C4-2B (cell line): Measurements from ENCODE around the gene ATP5PO.

ENCODE experiments used
- H3K27ac ChIP-seq: fragments of 450-650 bp; 2 replicates; pipeline ENCODE4 v1.5.1; 2017
- ZFX ChIP-seq: fragments of 450-650 bp; IDR thresholded peaks from 2 replicates; pipeline ENCODE4 v1.6.1; 2017
- TF ChIP-seq, protein P1 (sequence below): fragments of 450-650 bp; conservative IDR thresholded peaks from 2 replicates; pipeline ENCODE4 v1.5.1; 2017; ENCODE audit warnings: mild to moderate bottlenecking

ATP5PO gene

DNA sequence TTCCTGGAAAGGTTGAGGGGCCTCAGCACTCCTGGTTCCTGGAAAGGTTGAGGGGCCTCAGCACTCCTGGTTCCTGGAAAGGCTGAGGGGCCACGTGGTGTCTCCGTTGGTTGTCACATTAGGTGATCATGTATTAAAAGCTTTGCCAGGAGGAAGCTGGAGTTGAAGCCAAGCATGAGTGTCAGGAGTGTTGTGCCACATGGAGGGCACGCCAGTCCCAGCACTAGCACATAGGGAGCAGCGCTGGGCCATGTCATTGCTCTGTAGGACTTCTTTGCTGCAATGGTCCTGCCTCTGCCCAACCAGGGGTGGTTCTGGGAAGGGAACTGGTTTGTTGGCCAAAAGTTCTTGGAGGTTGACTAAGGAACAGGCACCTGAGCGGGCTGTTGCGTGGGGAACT, 13.3 kb downstream of the ATP5PO start:
- TF ChIP-seq, protein P1, sequence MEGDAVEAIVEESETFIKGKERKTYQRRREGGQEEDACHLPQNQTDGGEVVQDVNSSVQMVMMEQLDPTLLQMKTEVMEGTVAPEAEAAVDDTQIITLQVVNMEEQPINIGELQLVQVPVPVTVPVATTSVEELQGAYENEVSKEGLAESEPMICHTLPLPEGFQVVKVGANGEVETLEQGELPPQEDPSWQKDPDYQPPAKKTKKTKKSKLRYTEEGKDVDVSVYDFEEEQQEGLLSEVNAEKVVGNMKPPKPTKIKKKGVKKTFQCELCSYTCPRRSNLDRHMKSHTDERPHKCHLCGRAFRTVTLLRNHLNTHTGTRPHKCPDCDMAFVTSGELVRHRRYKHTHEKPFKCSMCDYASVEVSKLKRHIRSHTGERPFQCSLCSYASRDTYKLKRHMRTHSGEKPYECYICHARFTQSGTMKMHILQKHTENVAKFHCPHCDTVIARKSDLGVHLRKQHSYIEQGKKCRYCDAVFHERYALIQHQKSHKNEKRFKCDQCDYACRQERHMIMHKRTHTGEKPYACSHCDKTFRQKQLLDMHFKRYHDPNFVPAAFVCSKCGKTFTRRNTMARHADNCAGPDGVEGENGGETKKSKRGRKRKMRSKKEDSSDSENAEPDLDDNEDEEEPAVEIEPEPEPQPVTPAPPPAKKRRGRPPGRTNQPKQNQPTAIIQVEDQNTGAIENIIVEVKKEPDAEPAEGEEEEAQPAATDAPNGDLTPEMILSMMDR, result no peak
- TF ChIP-seq ZFX, result no peak
- H3K27ac ChIP-seq, result no peak overlapping the region

DNA sequence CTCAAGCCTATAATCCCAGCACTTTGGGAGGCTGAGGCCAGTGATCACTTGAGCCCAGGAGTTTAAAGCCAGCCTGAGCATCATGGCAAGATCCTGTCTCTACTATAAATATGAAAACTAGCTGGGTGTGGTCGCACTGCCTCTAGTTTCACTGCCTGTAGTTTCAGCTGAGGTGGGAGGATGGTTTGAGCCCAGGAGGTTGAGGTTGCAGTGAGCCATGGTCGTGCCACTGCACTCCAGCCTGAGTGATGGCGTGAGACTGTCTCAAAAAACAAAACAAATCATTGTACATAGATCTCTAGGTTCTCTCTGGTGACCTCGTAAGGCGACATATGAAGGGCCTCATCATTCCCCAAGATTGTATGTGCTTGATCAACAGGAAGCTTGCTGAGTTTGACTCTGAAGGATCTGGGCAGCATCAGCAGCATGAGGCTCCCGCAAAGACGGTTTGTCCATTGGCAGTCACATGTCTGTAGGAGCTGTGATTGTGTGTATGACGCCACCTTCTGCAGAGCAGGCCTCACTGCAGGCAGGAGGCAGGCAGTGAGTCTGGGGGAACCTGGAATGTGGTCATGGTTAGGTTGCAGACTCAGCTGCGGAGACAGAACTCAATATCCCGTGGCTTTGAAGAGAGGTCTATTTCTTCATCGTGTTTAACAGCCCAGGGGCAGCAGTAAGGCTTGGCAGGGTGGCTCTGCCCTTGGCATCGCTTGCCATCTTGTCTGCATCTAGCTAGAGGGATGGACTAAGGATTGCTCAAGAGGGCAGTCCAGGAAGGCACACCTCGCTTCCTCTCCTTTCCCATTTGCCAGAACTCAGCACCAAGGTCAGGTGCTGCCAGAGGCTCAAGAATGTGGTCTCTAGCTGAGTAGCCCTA, 14.0 kb downstream of the ATP5PO start:
- no peak overlapping the region for H3K27ac ChIP-seq
- TF ChIP-seq ZFX, result no peak
- TF ChIP-seq, protein P1, result peak; percentile 72

DNA sequence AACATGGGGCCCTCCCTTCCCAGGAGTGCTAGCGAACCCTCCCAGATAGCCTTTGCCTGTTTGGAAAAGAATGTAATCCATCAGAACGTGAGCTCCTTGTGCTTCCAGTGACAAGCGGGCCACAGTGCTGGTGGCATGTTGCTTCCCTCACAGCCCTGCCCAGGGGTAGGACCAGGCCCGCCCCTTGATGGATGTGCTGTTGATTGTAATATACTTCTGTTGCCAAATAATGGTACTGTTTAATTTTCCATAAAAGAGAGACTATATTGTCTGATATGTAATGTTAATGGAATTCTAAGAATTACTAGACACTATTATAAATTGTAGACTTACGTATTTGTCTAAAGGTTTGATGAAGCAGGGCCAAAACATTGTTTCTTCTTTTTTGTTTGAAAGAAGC, 16.4 kb downstream of the ATP5PO start:
- TF ChIP-seq, protein P1, result no peak
- TF ChIP-seq ZFX, result no peak
- H3K27ac ChIP-seq, result no peak overlapping the region

DNA sequence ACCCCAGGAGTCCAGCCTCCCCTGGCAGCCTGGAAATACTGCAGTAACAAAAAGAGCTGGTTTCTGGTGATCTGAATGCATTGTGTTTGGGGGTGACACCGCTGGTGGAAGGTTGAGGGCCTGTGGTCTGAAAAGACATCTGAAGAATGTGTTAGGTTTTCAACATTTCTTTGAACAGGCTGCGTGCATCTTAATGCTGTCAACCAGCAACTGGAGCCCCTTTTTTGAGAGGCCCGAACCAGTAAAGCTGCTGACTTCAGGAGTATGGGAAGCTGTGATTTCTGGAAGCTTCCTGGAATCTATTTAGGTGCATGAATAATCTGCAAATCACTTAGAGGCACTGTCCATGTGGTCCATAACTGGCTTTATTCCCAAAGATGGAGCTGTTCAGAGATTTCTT, 17.0 kb downstream of the ATP5PO start:
- no peak overlapping the region for H3K27ac ChIP-seq
- TF ChIP-seq, protein P1, result no peak
- no peak for TF ChIP-seq ZFX

DNA sequence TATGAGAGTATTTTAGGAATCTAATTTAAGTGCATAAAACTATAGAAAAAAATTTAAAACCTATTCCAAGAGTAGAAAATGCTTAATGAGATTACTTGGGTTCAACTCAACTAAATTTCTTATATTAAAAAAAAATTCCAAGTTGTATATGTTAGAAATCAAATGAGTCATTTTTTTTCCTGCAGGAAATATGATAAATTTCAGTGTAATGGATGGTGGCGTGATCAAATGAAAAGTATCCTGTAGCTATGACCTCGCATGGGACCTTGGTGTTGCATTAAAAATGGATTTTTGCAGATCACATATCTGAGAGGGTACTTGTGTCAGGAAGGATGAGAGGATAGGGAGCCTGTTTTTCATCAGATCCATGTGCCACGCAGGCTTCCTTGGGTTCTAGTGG, 17.9 kb downstream of the ATP5PO start:
- no peak for TF ChIP-seq ZFX
- TF ChIP-seq, protein P1, result no peak
- no peak overlapping the region for H3K27ac ChIP-seq

DNA sequence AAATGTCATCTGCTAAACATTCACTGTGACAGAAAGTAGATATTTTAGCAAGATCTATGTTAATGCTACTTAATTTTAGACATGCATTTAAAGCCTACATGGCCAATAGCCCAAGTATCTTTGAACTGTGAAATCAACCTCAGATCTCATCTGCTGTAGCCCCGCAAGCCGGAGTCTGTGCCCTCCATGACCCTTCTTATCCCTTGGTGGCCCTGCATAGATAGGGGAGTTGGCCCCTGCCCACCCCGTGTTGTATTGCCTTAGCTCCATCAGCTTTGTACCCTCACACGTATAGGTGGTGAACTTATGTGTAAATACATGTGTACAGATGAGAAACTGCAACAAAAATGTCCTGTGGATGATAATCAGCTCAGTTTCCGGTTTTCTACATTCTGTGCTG, 18.5 kb downstream of the ATP5PO start:
- no peak overlapping the region for H3K27ac ChIP-seq
- TF ChIP-seq, protein P1, result no peak
- TF ChIP-seq ZFX, result no peak

DNA sequence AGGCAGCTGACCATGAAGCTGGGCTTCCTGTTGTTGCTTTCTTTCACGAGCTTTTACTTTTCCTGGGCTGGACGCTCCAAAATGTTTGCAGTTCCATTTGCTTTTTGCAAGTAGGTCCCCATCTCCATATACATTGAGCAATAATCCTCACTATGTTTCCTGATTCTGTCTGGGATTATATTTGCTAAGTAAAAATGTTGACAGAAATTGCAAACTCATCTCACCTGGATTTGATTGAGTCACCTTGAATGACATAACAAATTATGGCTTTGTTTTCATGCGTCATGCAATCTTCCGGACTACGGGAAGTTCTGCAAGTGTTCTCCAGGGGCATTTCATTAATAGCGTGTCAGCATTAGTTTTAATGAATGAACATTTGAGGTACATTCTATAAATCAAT, 18.9 kb downstream of the ATP5PO start:
- no peak overlapping the region for H3K27ac ChIP-seq
- TF ChIP-seq, protein P1, result no peak
- TF ChIP-seq ZFX, result no peak
